GM21576 (cell line): Measurements from ENCODE around the gene LALBA.
"Not testable (repeated sequence)": the region's sequence is repeated elsewhere in the genome, so short reads cannot be mapped to it uniquely, and the experiment has no call there.

ENCODE experiments used
- ATAC-seq: cut with Tn5 transposase; IDR thresholded peaks from one replicate; pipeline ENCODE4 v1.9.1; 2021; ENCODE audit warnings: mild to moderate bottlenecking, moderate library complexity; ENCODE audit not compliant: unreplicated experiment

LALBA gene

GRCh38 chr12:48569946-48570345, at the start of gene LALBA:
LALBA (minus strand) TSS chr12:48570046; CDS start chr12:48570020, 26 bp downstream.
- ATAC-seq = no peak

GRCh38 chr12:48618541-48618940, 48.7 kb upstream of the LALBA start:
- ATAC-seq = peak; percentile 76

- ATAC-seq = no peak
Measured at GRCh38 chr12:48615681-48616080, 45.8 kb upstream of the LALBA start.

GRCh38 chr12:48613321-48613720, 43.5 kb upstream of the LALBA start:
- no peak for ATAC-seq

GRCh38 chr12:48602192-48602989, 32.5 kb upstream of the LALBA start:
- ATAC-seq = no peak

GRCh38 chr12:48601013-48601756, 31.3 kb upstream of the LALBA start:
- peak; percentile 80 for ATAC-seq

- no peak for ATAC-seq
Measured at GRCh38 chr12:48600552-48600951, 30.7 kb upstream of the LALBA start.

- no peak for ATAC-seq
Measured at GRCh38 chr12:48592591-48593086, 22.8 kb upstream of the LALBA start.

- no peak for ATAC-seq
Measured at GRCh38 chr12:48586361-48586760, 16.5 kb upstream of the LALBA start.

GRCh38 chr12:48583728-48584127, 13.9 kb upstream of the LALBA start:
- ATAC-seq = no peak

- no peak for ATAC-seq
Measured at GRCh38 chr12:48580831-48581230, 11.0 kb upstream of the LALBA start.

- no peak for ATAC-seq
Measured at GRCh38 chr12:48572326-48572725, 2.5 kb upstream of the LALBA start.

- ATAC-seq = no peak
Measured at GRCh38 chr12:48567731-48568130, 2.1 kb downstream of the LALBA start.

GRCh38 chr12:48557919-48558318, 11.9 kb downstream of the LALBA start:
- ATAC-seq = no peak

- no peak for ATAC-seq
Measured at GRCh38 chr12:48556631-48557030, 13.2 kb downstream of the LALBA start.

GRCh38 chr12:48553666-48554343, 16.0 kb downstream of the LALBA start:
- ATAC-seq = not testable (repeated sequence)

GRCh38 chr12:48551636-48552035, 18.2 kb downstream of the LALBA start:
- ATAC-seq = not testable (repeated sequence)

GRCh38 chr12:48547012-48547411, 22.8 kb downstream of the LALBA start:
- ATAC-seq = not testable (repeated sequence)

GRCh38 chr12:48545833-48546469, 23.9 kb downstream of the LALBA start:
- ATAC-seq = no peak

- no peak for ATAC-seq
Measured at GRCh38 chr12:48542300-48542928, 27.4 kb downstream of the LALBA start.
